Measurements from ENCODE around the gene IFI16.

DNA sequence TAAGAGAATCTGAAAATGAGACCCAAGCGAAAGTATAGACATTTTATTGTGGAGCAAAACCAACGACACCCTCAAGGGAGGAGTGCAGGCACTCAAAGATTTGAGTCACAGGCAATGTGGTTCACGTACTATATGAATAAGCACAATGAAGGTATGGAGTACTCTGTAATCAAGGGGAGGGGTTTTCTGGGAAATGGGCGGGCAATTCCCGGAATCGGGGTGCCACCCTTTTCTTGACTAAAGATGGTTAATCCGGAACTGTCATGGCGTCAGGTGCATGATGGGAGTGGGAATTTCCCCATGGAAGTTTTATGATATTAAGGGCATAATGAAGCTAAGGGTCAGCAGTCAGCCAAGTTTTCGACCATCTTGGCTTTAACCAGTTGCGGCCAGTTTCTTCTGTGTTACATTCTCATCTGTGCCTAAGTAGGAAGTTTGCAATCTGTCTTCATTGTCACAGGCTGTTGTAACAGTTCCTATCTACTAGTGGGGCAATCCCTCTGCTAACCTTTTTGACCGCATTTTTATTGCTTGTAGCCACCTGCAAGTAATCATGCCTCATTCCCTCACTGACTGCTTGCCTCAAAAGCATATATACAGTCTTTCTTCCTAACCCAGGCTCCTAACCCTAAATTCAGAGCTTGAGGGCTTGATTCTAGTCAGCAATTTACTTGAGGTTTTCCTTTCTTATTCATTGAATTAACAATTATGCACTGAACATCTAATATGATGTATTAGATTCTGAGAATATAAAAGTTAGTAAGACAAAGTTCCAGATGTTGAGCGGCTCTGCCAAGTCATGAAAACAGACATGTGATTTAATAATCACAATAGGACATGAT lies 67.6 kb downstream of the IFI16 start:
- no peak for TF ChIP-seq SUZ12 (IDR thresholded peaks at IDR 0.05; ENCODE audit: low read depth, low read length)
- no peak for TF ChIP-seq CHD2 (IDR thresholded peaks at IDR 0.05; ENCODE audit: low read depth, low read length)
- TF ChIP-seq, protein P1, sequence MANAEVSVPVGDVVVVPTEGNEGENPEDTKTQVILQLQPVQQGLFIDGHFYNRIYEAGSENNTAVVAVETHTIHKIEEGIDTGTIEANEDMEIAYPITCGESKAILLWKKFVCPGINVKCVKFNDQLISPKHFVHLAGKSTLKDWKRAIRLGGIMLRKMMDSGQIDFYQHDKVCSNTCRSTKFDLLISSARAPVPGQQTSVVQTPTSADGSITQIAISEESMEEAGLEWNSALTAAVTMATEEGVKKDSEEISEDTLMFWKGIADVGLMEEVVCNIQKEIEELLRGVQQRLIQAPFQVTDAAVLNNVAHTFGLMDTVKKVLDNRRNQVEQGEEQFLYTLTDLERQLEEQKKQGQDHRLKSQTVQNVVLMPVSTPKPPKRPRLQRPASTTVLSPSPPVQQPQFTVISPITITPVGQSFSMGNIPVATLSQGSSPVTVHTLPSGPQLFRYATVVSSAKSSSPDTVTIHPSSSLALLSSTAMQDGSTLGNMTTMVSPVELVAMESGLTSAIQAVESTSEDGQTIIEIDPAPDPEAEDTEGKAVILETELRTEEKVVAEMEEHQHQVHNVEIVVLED (CRISPR knock-in tag; IDR thresholded peaks at IDR 0.05; ENCODE audit: borderline replicate concordance), result no peak
- TF ChIP-seq FOXJ3 (CRISPR knock-in tag; IDR thresholded peaks at IDR 0.05; ENCODE audit: borderline replicate concordance), result no peak
- TF ChIP-seq HCFC1 (IDR thresholded peaks at IDR 0.05; ENCODE audit: low read depth, low read length), result no peak
- TF ChIP-seq HNRNPLL (IDR thresholded peaks at IDR 0.05; ENCODE audit: low read depth, low read length, poor library complexity, severe bottlenecking), result no peak
- TF ChIP-seq CTCF (CRISPR knock-in tag; IDR thresholded peaks at IDR 0.05), result no peak
- no peak for TF ChIP-seq BRD4 (CRISPR knock-in tag; IDR thresholded peaks at IDR 0.05)
- TF ChIP-seq NCOA2 (CRISPR knock-in tag; IDR thresholded peaks at IDR 0.05), result no peak

All from HepG2 (cell line).